Endothelial cell of umbilical vein (primary cell): ENCODE measurements around the gene LORICRIN. TPM values are rescaled to one million over a fixed set of nuclear protein-coding genes. Genes with fewer than 3 reads are reported as not detected.

Source experiments
- BruUV-seq: library from RNA; stranded (reverse); fragments of 400-500 nt; replicated peaks from 2 replicates; lab custom pipeline; 2021; lab: Mats Ljungman, UMichigan
- CTCF ChIA-PET: fragments of 300-600, 350-600 bp; sonication (Branson Sonifier 250); formaldehyde crosslinking; loops from one replicate; lab custom pipeline; 2021; ENCODE audit warnings: antibody characterized with exemption, inconsistent platforms; lab: Charles Lee
- POLR2A ChIA-PET: fragments of 300-600, 350-600 bp; sonication (Branson Sonifier 250); formaldehyde crosslinking; loops from one replicate; lab custom pipeline; 2021; ENCODE audit warnings: antibody characterized with exemption, inconsistent platforms; lab: Charles Lee
- DNase-seq: peaks from one replicate; pipeline ENCODE4 v3.0.0-alpha.2; 2011; ENCODE audit warnings: low read depth, low spot score
- FAIRE-seq: peaks from 2 replicates; lab custom pipeline; 2011; peaks lifted over from hg19 to GRCh38; lab: Jason Lieb, UNC
- H2AFZ ChIP-seq: 2 replicates; pipeline ENCODE4 v1.6.0; 2012; ENCODE audit warnings: low read depth, low read length, control low read depth, inconsistent platforms
- H3K27ac ChIP-seq: 2 replicates; pipeline ENCODE4 v1.5.1; 2011; ENCODE audit warnings: low read depth, mild to moderate bottlenecking, control low read depth, low read length, moderate library complexity; ENCODE audit not compliant: insufficient read depth
- H3K27me3 ChIP-seq, 2 experiments: 2 replicates each; pipeline versions ENCODE4 v1.6.0 to v1.6.1; 2011; ENCODE audit warnings: low read length in 2 of 2, mixed read lengths in 1 of 2; ENCODE audit not compliant: control insufficient read depth in 2 of 2, insufficient read depth in 2 of 2
- H3K36me3 ChIP-seq, 2 experiments: 2 replicates in 1 of 2; 3 replicates in 1 of 2; pipeline ENCODE4 v1.5.1; 2011; ENCODE audit warnings: low read length in 2 of 2, mild to moderate bottlenecking in 1 of 2, moderate library complexity in 1 of 2; ENCODE audit not compliant: control insufficient read depth in 2 of 2, insufficient read depth in 2 of 2; ENCODE audit errors: extremely low read depth in 1 of 2
- H3K4me1 ChIP-seq: 3 replicates; pipeline ENCODE4 v1.5.1; 2011; ENCODE audit warnings: mild to moderate bottlenecking, low read length; ENCODE audit not compliant: control insufficient read depth, insufficient read depth; ENCODE audit errors: extremely low read depth
- H3K4me2 ChIP-seq: 2 replicates; pipeline ENCODE4 v1.6.1; 2011; ENCODE audit warnings: low read length, control low read depth, mixed read lengths; ENCODE audit not compliant: insufficient read depth
- H3K4me3 ChIP-seq, 3 experiments: fragments of 200-600 bp in 1 of 3; sonication (generic), shearing (Covaris generic) in 1 of 3; replicated peaks in 1 of 3; 2 replicates each; pipeline ENCODE4 v1.5.1; 2011 to 2016; ENCODE audit warnings: control low read depth in 3 of 3, low read length in 3 of 3, mild to moderate bottlenecking in 2 of 3, inconsistent platforms in 1 of 3, low read depth in 1 of 3, moderate library complexity in 1 of 3; ENCODE audit not compliant: insufficient read depth in 1 of 3
- H3K79me2 ChIP-seq: 2 replicates; pipeline ENCODE4 v1.6.0; 2012; ENCODE audit warnings: low read length, inconsistent platforms; ENCODE audit not compliant: control insufficient read depth, insufficient read depth
- H3K9ac ChIP-seq: replicated peaks from 2 replicates; pipeline ENCODE3; 2011; ENCODE audit warnings: low read length, control low read depth; ENCODE audit not compliant: insufficient read depth; ENCODE audit errors: extremely low read depth
- H3K9me1 ChIP-seq: replicated peaks from 3 replicates; pipeline ENCODE4 v1.6.0; 2011; ENCODE audit warnings: mild to moderate bottlenecking, low read length; ENCODE audit not compliant: control insufficient read depth, insufficient read depth; ENCODE audit errors: extremely low read depth
- H3K9me3 ChIP-seq: replicated peaks from 2 replicates; pipeline ENCODE4 v1.5.1; 2012; ENCODE audit warnings: low read length, inconsistent platforms; ENCODE audit not compliant: control insufficient read depth, insufficient read depth
- H4K20me1 ChIP-seq: replicated peaks from 2 replicates; pipeline ENCODE3; 2011; ENCODE audit warnings: mild to moderate bottlenecking, low read length; ENCODE audit not compliant: control insufficient read depth, insufficient read depth; ENCODE audit errors: extremely low read depth
- CTCF ChIP-seq, 2 donors: IDR thresholded peaks; 1 replicate in 1 of 2; 2 replicates in 1 of 2; pipeline ENCODE4 v1.5.1; 2011; ENCODE audit warnings: low read length in 2 of 2, mild to moderate bottlenecking in 2 of 2, moderate library complexity in 2 of 2, control low read depth in 1 of 2, inconsistent platforms in 1 of 2, low read depth in 1 of 2; ENCODE audit not compliant: insufficient read depth in 1 of 2; ENCODE audit errors: extremely low read depth in 1 of 2
- EZH2 ChIP-seq: IDR thresholded peaks from 2 replicates; pipeline ENCODE4 v1.6.1; 2012; ENCODE audit warnings: borderline replicate concordance, low read depth, mild to moderate bottlenecking, moderate library complexity, low read length, inconsistent platforms; ENCODE audit not compliant: severe bottlenecking
- FOS ChIP-seq: IDR thresholded peaks from 2 replicates; pipeline ENCODE4 v1.6.1; 2011; ENCODE audit warnings: mild to moderate bottlenecking, low read length, moderate library complexity, borderline replicate concordance; ENCODE audit not compliant: insufficient read depth
- GATA2 ChIP-seq: IDR thresholded peaks from 2 replicates; pipeline ENCODE4 v1.7.0; 2011; ENCODE audit warnings: low read depth, mild to moderate bottlenecking, moderate library complexity, mixed read lengths, low read length; ENCODE audit not compliant: insufficient read length, insufficient read depth
- JUN ChIP-seq: IDR thresholded peaks from 2 replicates; pipeline ENCODE4 v1.6.1; 2011; ENCODE audit warnings: borderline replicate concordance, low read depth; ENCODE audit not compliant: insufficient read length, insufficient read depth
- MAX ChIP-seq: IDR thresholded peaks from 2 replicates; pipeline ENCODE4 v1.6.1; 2011; ENCODE audit not compliant: insufficient read depth, insufficient read length
- MYC ChIP-seq: IDR thresholded peaks from one replicate; pipeline ENCODE4 v1.6.1; 2011; ENCODE audit warnings: mild to moderate bottlenecking, low read depth, low read length
- POLR2A ChIP-seq: IDR thresholded peaks from 2 replicates; pipeline ENCODE4 v1.6.1; 2012; ENCODE audit warnings: low read depth, mild to moderate bottlenecking, control low read depth, low read length
- POLR2AphosphoS5 ChIP-seq: IDR thresholded peaks from 2 replicates; pipeline ENCODE4 v1.6.1; 2012; ENCODE audit warnings: low read depth, mild to moderate bottlenecking, control low read depth, low read length, moderate library complexity; ENCODE audit not compliant: insufficient read depth
- dilution Hi-C: fragments of 300-500 bp; cut with MboI; formaldehyde crosslinking; loops from one replicate; pipeline ENCODE4 v1.15.0; 2019; ENCODE audit warnings: low sequenced_read_pairs; ENCODE audit not compliant: extremely low pct_ligation_motif_present
- intact Hi-C: fragments of 100-400 bp; cut with micrococcal nuclease; formaldehyde crosslinking; loops from one replicate; pipeline ENCODE4 v1.10.0; 2022
- polyA plus RNA-seq, 4 experiments: library from polyadenylated mRNA; depleted of rRNA in 3 of 4; stranded (reverse) in 3 of 4; unstranded in 1 of 4; fragments of >200 nt; gene quantifications; 2 replicates each; pipeline versions ENCODE4 v1.2.1 to v1.2.3, GENCODE V29; 2011 to 2012; ENCODE audit warnings: missing spikeins in 1 of 4
- total RNA-seq: library from RNA; stranded (reverse); gene quantifications from 2 replicates; pipeline ENCODE4 v1.2.3, GENCODE V29; 2021

The LORICRIN gene
- total and polyA plus RNA-seq, 2 donors (not counting 3 experiments of a cell fraction or from before 2014, with no cell fraction given): not detected

GRCh38 chr1:153217744-153218416, 41.6 kb upstream of the LORICRIN start:
- ChIA-PET POLR2A (no interaction called here), CTCF (interaction anchor here (1.6 kb wide), 1 partner anchor 11 kb away, joined by 4 read pairs; no protein-coding TSS in a partner anchor)
- BruUV-seq: no TSS peak
- H2AFZ ChIP-seq: no peak overlapping the region
- TF ChIP-seq EZH2: no peak
- H3K4me3 ChIP-seq: no peak overlapping the region
- peaks cover 2% of the 10 kb centered on the region for H4K20me1 ChIP-seq
- no peaks in the 10 kb centered on the region for H3K36me3 ChIP-seq
- no peak overlapping the region for H3K9ac ChIP-seq
- no peaks in the 10 kb centered on the region for H3K4me1 ChIP-seq
- DNase-seq (no peak), FAIRE-seq (no peak)
- H3K9me1 ChIP-seq: no peaks in the 10 kb centered on the region
- no peak overlapping the region for H3K4me2 ChIP-seq
- H3K27ac ChIP-seq: no peak overlapping the region
- intact Hi-C loops: no loop called here
- H3K79me2 ChIP-seq: no peaks in the 10 kb centered on the region
- H3K9me3 ChIP-seq: no peaks in the 10 kb centered on the region
- dilution Hi-C loops: no loop called here
- H3K27me3 ChIP-seq: no peaks in the 10 kb centered on the region

GRCh38 chr1:153220606-153221303, 38.7 kb upstream of the LORICRIN start:
- dilution Hi-C loops: no loop called here
- DNase-seq (no peak), FAIRE-seq (no peak)
- H3K9me3 ChIP-seq: no peaks in the 10 kb centered on the region
- H3K4me1 ChIP-seq: no peaks in the 10 kb centered on the region
- no peaks in the 10 kb centered on the region for H3K9me1 ChIP-seq
- H3K27me3 ChIP-seq: no peaks in the 10 kb centered on the region
- H3K36me3 ChIP-seq: no peaks in the 10 kb centered on the region
- no peak overlapping the region for H3K4me3 ChIP-seq
- H3K79me2 ChIP-seq: no peaks in the 10 kb centered on the region
- ChIA-PET POLR2A (no interaction called here), CTCF (interaction anchor here (0.9 to 2.0 kb wide), 9 partner anchors 8 to 567 kb away, joined by 3 to 10 read pairs (median 5); no protein-coding TSS in a partner anchor)
- intact Hi-C loops: no loop called here
- BruUV-seq: no TSS peak
- no peak overlapping the region for H3K4me2 ChIP-seq
- no peak overlapping the region for H2AFZ ChIP-seq
- TF ChIP-seq EZH2: no peak
- no peak for TF ChIP-seq MYC
- no peak for TF ChIP-seq MAX
- no peak for TF ChIP-seq GATA2
- TF ChIP-seq CTCF (IDR thresholded peaks at IDR 0.05; ENCODE audit: extremely low read depth in 1 of 2, insufficient read depth in 1 of 2, low read depth in 1 of 2, low read length in 2 of 2): no peak
- no peak for TF ChIP-seq FOS
- no peak for TF ChIP-seq JUN
- TF ChIP-seq POLR2AphosphoS5: no peak
- TF ChIP-seq POLR2A: no peak
- no peak overlapping the region for H3K9ac ChIP-seq
- H3K27ac ChIP-seq: no peak overlapping the region
- H4K20me1 ChIP-seq: no peaks in the 10 kb centered on the region
